ENCODE data around the gene ARHGAP24.

ARHGAP24 gene

GRCh38 chr4:85747882-85748491, 273.0 kb downstream of the ARHGAP24 start:
- peak; percentile 78 for DNase-seq

GRCh38 chr4:85748654-85749053, 273.7 kb downstream of the ARHGAP24 start:
- DNase-seq, result no peak

GRCh38 chr4:85751866-85752265, 276.9 kb downstream of the ARHGAP24 start:
- DNase-seq, result no peak

- no peak for DNase-seq
These were observed 280.3 kb downstream of the ARHGAP24 start for GRCh38 chr4:85755285-85755684.

DNA sequence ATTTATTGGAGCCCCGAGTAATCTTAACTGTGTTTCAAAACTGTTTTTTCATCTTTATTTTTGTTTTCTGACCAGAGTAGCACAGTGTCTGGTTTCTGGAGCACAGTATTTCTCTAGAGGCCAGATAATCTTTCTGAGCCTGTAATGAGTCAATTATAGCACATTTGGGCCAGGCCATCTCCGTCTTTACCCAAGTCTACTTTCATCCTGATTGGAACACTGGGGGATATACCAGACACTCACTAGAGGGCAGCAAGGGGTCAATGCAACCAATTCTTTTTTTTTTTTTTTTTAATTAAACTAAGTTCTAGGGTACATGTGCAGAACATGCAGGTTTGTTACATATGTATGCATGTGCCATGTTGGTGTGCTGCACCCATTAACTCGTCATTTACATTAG, 282.0 kb downstream of the ARHGAP24 start:
- DNase-seq, result peak; percentile 61

GRCh38 chr4:85759388-85759787, 284.4 kb downstream of the ARHGAP24 start:
- DNase-seq, result no peak

DNA sequence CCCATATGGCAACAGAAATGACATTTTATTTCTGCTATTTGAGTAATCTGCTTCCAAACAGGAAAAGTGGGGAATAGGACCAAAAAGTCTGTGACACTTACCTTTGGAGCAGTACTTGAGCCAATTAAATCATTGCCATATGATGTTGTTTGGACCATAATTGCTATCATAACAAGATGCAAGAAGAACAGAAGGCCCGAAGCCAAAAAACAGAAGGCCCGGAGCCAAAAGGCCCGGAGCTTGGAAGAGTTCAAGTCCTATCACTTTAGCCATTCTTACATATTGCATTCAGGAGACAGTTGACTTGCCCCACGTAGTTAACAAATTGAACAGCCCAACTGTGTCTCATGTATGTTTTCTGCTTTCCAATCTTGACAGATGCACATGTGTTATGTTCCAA, 285.6 kb downstream of the ARHGAP24 start:
- DNase-seq, result no peak

- DNase-seq, result no peak
These were observed 287.0 kb downstream of the ARHGAP24 start for GRCh38 chr4:85761803-85762528.

DNA sequence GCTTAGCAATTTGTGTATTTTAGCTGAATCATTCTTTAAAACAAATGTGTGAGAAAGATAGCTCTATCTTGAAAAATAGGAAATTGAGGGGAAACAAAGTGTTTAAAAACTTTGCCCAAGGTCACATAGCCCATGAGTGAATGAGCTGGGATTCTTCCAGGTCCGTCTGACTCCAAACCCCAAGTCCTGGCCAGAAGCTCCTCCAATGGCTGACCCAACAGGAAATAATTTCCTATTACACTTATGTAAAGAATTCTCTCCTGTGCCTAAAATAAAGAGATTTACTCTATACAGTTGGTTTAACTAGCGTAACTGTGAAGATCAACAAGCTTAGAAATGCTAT, 287.6 kb downstream of the ARHGAP24 start:
- DNase-seq, result no peak

GRCh38 chr4:85763202-85763601, 288.3 kb downstream of the ARHGAP24 start:
- DNase-seq, result no peak

- no peak for DNase-seq
These were observed 292.7 kb downstream of the ARHGAP24 start for GRCh38 chr4:85767649-85768048.

GRCh38 chr4:85769009-85769408, 294.1 kb downstream of the ARHGAP24 start:
- no peak for DNase-seq

- no peak for DNase-seq
These were observed 297.5 kb downstream of the ARHGAP24 start for GRCh38 chr4:85772470-85772869.

DNA sequence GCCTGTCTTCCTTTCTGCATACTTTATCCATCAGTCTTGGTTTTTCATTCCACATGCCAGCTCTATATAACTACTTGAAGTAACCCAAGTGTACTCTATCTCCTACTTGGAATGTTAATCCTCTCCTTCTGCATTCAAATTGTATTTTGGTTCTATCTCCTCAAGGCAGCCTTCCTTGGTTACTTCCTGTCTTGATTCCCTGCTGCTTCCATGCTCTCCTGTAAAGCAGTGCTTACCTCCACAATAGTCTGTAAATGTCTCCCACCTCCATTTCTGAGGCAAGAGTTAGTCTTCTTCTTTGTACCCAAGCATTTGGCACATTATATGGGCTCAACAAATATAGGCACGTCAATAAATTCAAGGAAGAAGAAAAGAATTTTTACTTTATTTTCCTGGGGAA, 298.4 kb downstream of the ARHGAP24 start:
- no peak for DNase-seq

GRCh38 chr4:85774000-85774399, 299.1 kb downstream of the ARHGAP24 start:
- peak; percentile 11 for DNase-seq

GRCh38 chr4:85774489-85774888, 299.5 kb downstream of the ARHGAP24 start:
- no peak for DNase-seq

- no peak for DNase-seq
These were observed 301.1 kb downstream of the ARHGAP24 start for GRCh38 chr4:85776096-85776495.

DNA sequence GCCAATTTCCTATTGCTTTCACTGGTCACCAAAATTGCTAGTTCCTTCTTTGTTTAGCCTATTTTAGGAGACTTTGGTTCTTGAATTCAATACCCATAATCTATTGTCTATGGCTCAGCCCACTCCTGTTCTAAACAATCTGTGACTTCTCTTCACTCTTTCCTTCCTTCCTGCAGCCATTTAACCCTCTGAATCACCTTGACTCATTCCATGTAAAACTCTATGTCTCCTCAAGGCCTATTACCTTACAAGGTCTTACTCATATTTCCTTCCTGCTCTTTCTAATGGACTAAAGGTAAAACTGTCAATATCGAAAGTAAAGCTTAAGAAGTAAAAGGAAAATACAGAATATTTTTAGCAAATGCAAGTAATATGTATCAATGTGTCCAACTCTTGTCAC, 301.6 kb downstream of the ARHGAP24 start:
- DNase-seq, result no peak

DNA sequence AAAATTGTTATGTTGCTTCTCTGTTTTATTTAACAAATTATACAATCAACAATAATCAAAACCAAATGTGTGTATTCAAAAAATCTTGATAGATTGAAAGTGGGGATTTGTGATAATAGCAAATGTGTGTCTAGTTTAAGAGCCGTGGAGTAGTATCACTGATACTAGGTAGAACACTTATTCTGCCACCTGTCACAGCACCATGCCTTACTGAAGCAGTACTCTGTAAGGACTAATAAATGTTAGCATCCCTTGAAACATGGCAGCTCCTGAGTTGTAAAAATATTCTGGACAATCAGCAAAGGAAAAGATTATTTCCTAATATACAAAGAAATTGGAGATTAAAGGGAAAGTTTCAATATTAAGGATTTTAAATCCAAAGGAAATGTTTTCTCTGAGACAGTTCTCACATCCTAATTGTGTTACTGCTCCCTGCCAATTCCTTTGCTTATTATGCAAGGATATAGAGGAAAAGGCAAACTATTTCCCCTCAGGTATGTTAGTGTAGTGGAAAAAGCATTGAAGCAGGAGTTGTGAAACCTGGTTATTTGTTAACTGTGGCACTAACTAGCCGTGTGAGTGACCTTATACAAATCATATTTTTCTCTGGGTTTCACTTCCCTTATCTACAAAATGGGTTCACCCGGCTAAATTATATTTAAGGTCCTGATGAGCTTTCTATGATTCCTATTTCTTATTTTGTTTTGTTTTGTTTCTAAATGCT, 303.1 kb downstream of the ARHGAP24 start:
- no peak for DNase-seq

DNA sequence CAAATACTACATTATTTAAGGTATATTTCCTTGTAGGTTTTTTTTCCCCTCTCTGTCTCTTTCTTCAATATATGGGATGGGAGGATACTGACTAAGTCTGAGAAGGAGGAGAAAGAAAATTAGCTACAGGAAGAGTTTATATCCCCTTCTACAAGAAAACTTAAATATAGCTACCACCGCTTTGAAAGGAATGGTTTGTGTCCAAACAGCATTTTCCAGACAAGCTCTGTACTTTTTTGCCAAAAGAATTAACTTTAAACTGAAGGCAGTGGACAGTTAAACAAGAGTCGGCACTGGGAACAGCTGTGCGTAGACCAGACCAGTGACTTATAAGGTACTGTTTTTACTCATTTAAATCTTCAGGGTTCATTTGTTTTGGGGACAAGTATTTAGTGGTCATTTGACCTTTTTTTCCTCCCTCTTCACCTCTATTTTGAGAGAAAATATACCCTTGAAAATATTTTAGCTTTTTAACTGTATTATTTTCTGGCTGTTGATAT, 303.7 kb downstream of the ARHGAP24 start:
- no peak for DNase-seq

GRCh38 chr4:85779165-85779564, 304.2 kb downstream of the ARHGAP24 start:
- DNase-seq, result no peak

DNA sequence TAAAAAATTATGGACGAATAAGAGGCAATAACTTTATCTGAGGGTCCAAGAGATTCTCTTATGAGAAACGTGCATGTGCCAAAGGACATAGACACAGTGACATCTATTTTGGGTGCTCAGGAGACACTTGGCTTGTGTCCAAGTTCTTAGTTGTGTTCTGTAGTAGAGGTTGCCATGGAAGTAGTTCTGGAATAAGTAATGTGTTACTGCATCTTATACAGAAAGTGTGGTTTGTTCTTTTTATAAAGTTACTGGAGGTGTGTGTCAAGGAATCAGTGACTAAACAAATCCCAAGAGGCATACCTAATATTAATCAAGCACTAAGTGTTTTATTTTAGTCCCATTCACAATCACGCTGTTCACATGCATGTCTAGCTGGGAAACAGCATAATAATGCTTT, 305.7 kb downstream of the ARHGAP24 start:
- no peak for DNase-seq

- DNase-seq, result no peak
These were observed 308.5 kb downstream of the ARHGAP24 start for GRCh38 chr4:85783483-85783882.

DNA sequence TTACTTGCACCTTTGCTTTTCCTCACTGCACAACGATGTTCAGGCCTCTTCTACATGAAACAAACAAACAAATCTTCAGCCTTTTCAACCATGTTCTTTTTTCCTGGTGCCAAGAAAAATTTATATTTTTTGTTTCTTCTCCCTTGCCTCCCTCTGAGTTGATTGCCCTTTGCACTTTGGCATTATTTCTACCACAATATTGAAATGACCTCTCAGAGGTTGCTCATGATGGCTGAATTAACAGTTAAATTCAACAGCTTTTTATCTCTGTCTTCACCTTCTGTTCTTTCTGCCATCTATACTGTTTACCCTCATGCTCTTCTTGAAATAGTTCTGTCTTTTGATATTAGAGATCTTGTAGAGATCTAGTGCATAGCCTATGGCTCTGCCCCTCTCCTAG, 308.9 kb downstream of the ARHGAP24 start:
- no peak for DNase-seq
